Glutamatergic neuron (in vitro differentiated cells): ENCODE results near the gene NAV2. TPM values are rescaled to one million over a fixed set of nuclear protein-coding genes. Genes with fewer than 3 reads are reported as not detected.

Experiments
- DNase-seq: peaks from one replicate; pipeline ENCODE4 v3.0.0; 2022
- H3K27ac Mint-ChIP-seq: one replicate; pipeline ENCODE4 v1.8.0; 2020; ENCODE audit warnings: mild to moderate bottlenecking, mixed read lengths, inconsistent platforms; ENCODE audit not compliant: unreplicated experiment
- H3K27me3 Mint-ChIP-seq: one replicate; pipeline ENCODE4 v1.8.0; 2020; ENCODE audit warnings: mild to moderate bottlenecking, moderate library complexity, mixed read lengths, inconsistent platforms; ENCODE audit not compliant: unreplicated experiment
- H3K36me3 Mint-ChIP-seq: one replicate; pipeline ENCODE4 v1.8.0; 2020; ENCODE audit warnings: mild to moderate bottlenecking, mixed read lengths, inconsistent platforms; ENCODE audit not compliant: unreplicated experiment
- H3K4me1 Mint-ChIP-seq: one replicate; pipeline ENCODE4 v1.8.0; 2020; ENCODE audit warnings: mild to moderate bottlenecking, low read depth, mixed read lengths, inconsistent platforms; ENCODE audit not compliant: unreplicated experiment
- H3K4me3 Mint-ChIP-seq: one replicate; pipeline ENCODE4 v1.8.0; 2020; ENCODE audit warnings: mild to moderate bottlenecking, mixed read lengths, inconsistent platforms; ENCODE audit not compliant: unreplicated experiment
- H3K9me3 Mint-ChIP-seq: one replicate; pipeline ENCODE4 v1.8.0; 2020; ENCODE audit warnings: mild to moderate bottlenecking, moderate library complexity, mixed read lengths, inconsistent platforms; ENCODE audit not compliant: unreplicated experiment
- CTCF ChIP-seq: fragments of 200-600 bp; sonication (generic); IDR thresholded peaks from one replicate; pipeline ENCODE4 v1.5.0; 2021; ENCODE audit not compliant: partially characterized antibody, unreplicated experiment
- total RNA-seq: library from RNA; stranded (reverse); fragmentation: NEBNext Ultra II Directional; extraction: Animal tissue kit (Norgen Biotek cat#: 25700); gene quantifications from one replicate; pipeline ENCODE4 v1.2.1, GENCODE V29; 2021; ENCODE audit not compliant: unreplicated experiment

NAV2 gene
- total RNA-seq, 1 donor from 2014 or later: 117 TPM

DNA sequence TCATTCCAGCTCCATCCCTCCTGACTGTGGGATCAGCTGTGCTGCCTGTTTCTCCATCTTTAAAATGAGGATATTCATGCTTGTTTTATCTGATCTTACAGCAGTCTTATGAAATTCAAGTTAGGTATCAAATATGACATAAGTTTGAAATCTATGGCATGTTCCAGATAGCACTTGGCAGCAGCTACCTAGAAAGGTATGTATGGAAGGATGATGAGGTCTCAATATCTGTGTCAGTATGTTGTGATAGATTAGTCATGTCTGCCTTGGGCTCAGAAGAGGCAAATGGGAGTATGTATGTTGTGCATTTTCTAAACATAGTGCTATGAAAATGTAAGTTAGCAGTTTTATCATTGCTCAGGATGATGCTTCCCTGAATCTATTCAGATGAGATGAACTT, 122.1 kb downstream of the NAV2 start:
- no peak overlapping the region for H3K27ac Mint-ChIP-seq
- H3K4me3 Mint-ChIP-seq: no peak overlapping the region
- H3K4me1 Mint-ChIP-seq: peaks cover 19% of the 10 kb centered on the region
- H3K9me3 Mint-ChIP-seq: peaks cover 3% of the 10 kb centered on the region
- peaks cover 1% of the 10 kb centered on the region for H3K27me3 Mint-ChIP-seq
- DNase-seq: no peak
- no peak for TF ChIP-seq CTCF
- peaks cover 8% of the 10 kb centered on the region for H3K36me3 Mint-ChIP-seq

GRCh38 chr11:19836666-19837065, 124.0 kb downstream of the NAV2 start:
- no peak for TF ChIP-seq CTCF
- H3K27ac Mint-ChIP-seq: no peak overlapping the region
- H3K4me3 Mint-ChIP-seq: no peak overlapping the region
- DNase-seq: no peak
- H3K36me3 Mint-ChIP-seq: peaks cover 8% of the 10 kb centered on the region
- H3K27me3 Mint-ChIP-seq: peaks cover 1% of the 10 kb centered on the region
- H3K9me3 Mint-ChIP-seq: peaks cover 3% of the 10 kb centered on the region
- H3K4me1 Mint-ChIP-seq: peaks cover 14% of the 10 kb centered on the region

GRCh38 chr11:19838994-19839768, 126.5 kb downstream of the NAV2 start:
- H3K27me3 Mint-ChIP-seq: peaks cover 1% of the 10 kb centered on the region
- no peak overlapping the region for H3K27ac Mint-ChIP-seq

GRCh38 chr11:19840961-19841360, 128.3 kb downstream of the NAV2 start:
- peaks cover 18% of the 10 kb centered on the region for H3K4me1 Mint-ChIP-seq
- no peak for TF ChIP-seq CTCF
- H3K36me3 Mint-ChIP-seq: no peaks in the 10 kb centered on the region
- no peaks in the 10 kb centered on the region for H3K9me3 Mint-ChIP-seq
- no peak overlapping the region for H3K27ac Mint-ChIP-seq
- H3K4me3 Mint-ChIP-seq: no peak overlapping the region
- peaks cover 1% of the 10 kb centered on the region for H3K27me3 Mint-ChIP-seq
- no peak for DNase-seq

More at GRCh38 chr11:19838994-19839768, 126.5 kb downstream of the NAV2 start:
- Mint-ChIP-seq H3K9me3 (no peaks in the 10 kb centered on the region), H3K36me3 (peaks cover under 1% of the 10 kb centered on the region), H3K4me3 (no peak overlapping the region), H3K4me1 (peaks cover 8% of the 10 kb centered on the region)
- TF ChIP-seq CTCF: no peak
- no peak for DNase-seq

DNA sequence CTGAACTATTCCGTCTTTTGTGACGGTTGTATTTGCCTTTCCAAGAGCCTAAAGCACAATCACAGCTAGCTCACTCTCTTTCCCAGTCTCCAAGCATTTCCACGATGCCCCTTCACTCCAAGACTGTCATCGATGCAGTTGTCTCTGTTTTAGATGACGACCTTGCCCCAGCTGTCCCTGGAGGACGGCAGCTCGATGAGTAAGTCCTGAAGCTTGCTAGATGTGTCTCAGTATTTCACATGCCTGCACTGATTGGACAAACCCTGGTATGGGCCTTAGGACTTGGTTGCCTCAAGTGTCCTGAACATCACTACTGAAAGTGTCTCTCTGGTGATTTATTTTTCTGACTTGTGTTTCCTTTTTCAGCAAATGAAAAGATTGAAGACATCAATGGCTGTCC, 129.9 kb downstream of the NAV2 start:
- H3K4me3 Mint-ChIP-seq: no peak overlapping the region
- no peaks in the 10 kb centered on the region for H3K36me3 Mint-ChIP-seq
- H3K27ac Mint-ChIP-seq: no peak overlapping the region
- H3K27me3 Mint-ChIP-seq: peaks cover 3% of the 10 kb centered on the region
- no peak for DNase-seq
- no peak for TF ChIP-seq CTCF
- no peaks in the 10 kb centered on the region for H3K9me3 Mint-ChIP-seq
- H3K4me1 Mint-ChIP-seq: peaks cover 23% of the 10 kb centered on the region
